Astrocyte of the cerebellum (primary cell): ENCODE measurements around the gene ZNF765.
A peak's percentile ranks its signal among the peaks of the same experiment; 100 is the strongest.
"Not testable (repeated sequence)": the region's sequence is repeated elsewhere in the genome, so short reads cannot be mapped to it uniquely, and the experiment has no call there.

Source experiments
- DNase-seq: peaks from one replicate; pipeline ENCODE4 v3.0.0-alpha.2; 2011; ENCODE audit warnings: low read depth
- H3K4me3 ChIP-seq: 2 replicates; pipeline ENCODE4 v1.5.1; 2011; ENCODE audit warnings: mild to moderate bottlenecking, low read depth, low read length, moderate library complexity
- CTCF ChIP-seq: IDR thresholded peaks from 2 replicates; pipeline ENCODE4 v1.5.1; 2012; ENCODE audit warnings: low read length, low read depth, moderate library complexity, mild to moderate bottlenecking; ENCODE audit errors: missing control alignments
- in situ Hi-C: cut with HindIII; loops from 2 replicates; pipeline ENCODE4 v1.10.0; 2017; ENCODE audit warnings: low sequenced_read_pairs

Gene ZNF765

GRCh38 chr19:53389978-53390377 is 5.0 kb upstream of the ZNF765 start:
- no peak overlapping the region for H3K4me3 ChIP-seq
- TF ChIP-seq CTCF: no peak
- in situ Hi-C loops: no loop called here
- DNase-seq: no peak

- DNase-seq: no peak
- no peak for TF ChIP-seq CTCF
- H3K4me3 ChIP-seq: peak overlapping the region; percentile 63
- in situ Hi-C loops: no loop called here
These were observed 401 bp upstream of the ZNF765 start for GRCh38 chr19:53394522-53394973.

- peak overlapping the region; percentile 63 for H3K4me3 ChIP-seq
- DNase-seq, in situ Hi-C loops: not testable (repeated sequence)
These were observed 1.0 kb downstream of the ZNF765 start for GRCh38 chr19:53395840-53396524.

- in situ Hi-C loops: no loop called here
- no peak for TF ChIP-seq CTCF
- DNase-seq: no peak
- peak overlapping the region; percentile 63 for H3K4me3 ChIP-seq
These were observed 1.5 kb downstream of the ZNF765 start for GRCh38 chr19:53396525-53396868.

GRCh38 chr19:53397918-53398317 is 3.0 kb downstream of the ZNF765 start:
- DNase-seq, in situ Hi-C loops, H3K4me3 ChIP-seq: not testable (repeated sequence)

GRCh38 chr19:53409505-53410204 is 14.7 kb downstream of the ZNF765 start:
- TF ChIP-seq CTCF: no peak
- no peak for DNase-seq
- in situ Hi-C loops: no loop called here
- H3K4me3 ChIP-seq: no peak overlapping the region

GRCh38 chr19:53420520-53421315 is 25.8 kb downstream of the ZNF765 start:
- in situ Hi-C loops, H3K4me3 ChIP-seq, DNase-seq: not testable (repeated sequence)

- no peak for TF ChIP-seq CTCF
- in situ Hi-C loops: no loop called here
- no peak overlapping the region for H3K4me3 ChIP-seq
- DNase-seq: no peak
These were observed 27.6 kb downstream of the ZNF765 start for GRCh38 chr19:53422551-53422950.

GRCh38 chr19:53423074-53423473 is 28.1 kb downstream of the ZNF765 start:
- H3K4me3 ChIP-seq, DNase-seq, in situ Hi-C loops: not testable (repeated sequence)

- DNase-seq, H3K4me3 ChIP-seq, in situ Hi-C loops: not testable (repeated sequence)
These were observed 28.7 kb downstream of the ZNF765 start for GRCh38 chr19:53423680-53424079.
